Stimulated activated naive CD4-positive, alpha-beta T cell (primary cell): ENCODE measurements around the gene HIGD2A.

Experiments used
- DNase-seq, 6 experiments: peaks; one replicate each; lab custom pipeline; 2025; lab: John Stamatoyannopoulos, UW

HIGD2A gene, protein sequence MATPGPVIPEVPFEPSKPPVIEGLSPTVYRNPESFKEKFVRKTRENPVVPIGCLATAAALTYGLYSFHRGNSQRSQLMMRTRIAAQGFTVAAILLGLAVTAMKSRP

DNA sequence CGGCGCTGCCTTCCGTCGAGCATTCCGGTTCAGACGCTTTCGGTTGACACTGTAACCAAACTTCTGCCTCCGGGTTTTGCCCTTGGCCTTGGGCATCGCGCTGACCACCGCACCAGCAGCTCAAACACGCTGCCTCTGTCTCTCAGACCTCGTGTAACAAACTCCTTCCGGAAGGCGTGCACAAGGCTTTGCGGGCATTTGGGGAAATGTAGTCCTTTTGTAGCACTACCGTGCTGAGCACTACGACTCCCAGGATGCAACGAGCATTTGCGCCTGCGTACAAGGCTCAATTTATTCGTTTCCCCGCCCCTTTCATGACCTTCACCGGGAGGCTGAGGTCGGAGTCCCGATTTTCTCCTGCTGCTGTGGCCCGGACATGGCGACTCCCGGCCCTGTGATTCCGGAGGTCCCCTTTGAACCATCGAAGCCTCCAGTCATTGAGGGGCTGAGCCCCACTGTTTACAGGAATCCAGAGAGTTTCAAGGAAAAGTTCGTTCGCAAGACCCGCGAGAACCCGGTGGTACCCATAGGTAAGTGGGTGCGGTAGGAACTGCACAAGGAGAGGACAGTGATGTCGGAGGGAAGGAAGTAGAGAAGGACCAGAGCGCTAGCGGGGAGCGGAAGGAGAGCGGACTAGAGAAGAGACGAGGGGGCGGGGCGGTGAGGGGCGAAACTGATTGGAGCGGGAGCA, at the start of gene HIGD2A, which contains the start of gene NOP16:
Gene HIGD2A (plus strand): TSS at position 308 of the 691 bp plus-strand sequence. CDS start 69 bp downstream, at position 377.
Gene NOP16 (minus strand): TSS at position 155 of the 691 bp plus-strand sequence. CDS start 59 bp downstream, at position 96.
- peak; percentile 95 to 100 (median 98) for DNase-seq

DNA sequence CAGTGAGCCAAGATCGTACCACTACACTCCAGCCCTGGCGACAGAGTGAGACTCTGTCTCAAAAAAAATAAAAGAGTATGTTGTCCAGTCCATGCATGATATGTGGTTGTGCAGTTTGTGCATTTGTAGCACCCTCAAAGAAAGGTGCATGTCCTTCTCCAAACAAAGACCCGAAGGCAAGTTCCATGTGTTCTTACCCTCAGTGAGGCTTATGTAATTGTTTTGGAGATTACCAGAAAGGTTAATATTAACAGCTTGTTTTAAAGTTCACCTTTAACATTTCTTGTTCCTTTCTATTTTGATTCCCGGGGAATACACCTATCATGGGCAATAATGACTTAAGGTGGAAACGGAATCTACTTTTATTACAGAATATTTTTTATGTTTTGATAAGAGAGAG, 49.2 kb upstream of the HIGD2A start:
- no peak for DNase-seq

DNA sequence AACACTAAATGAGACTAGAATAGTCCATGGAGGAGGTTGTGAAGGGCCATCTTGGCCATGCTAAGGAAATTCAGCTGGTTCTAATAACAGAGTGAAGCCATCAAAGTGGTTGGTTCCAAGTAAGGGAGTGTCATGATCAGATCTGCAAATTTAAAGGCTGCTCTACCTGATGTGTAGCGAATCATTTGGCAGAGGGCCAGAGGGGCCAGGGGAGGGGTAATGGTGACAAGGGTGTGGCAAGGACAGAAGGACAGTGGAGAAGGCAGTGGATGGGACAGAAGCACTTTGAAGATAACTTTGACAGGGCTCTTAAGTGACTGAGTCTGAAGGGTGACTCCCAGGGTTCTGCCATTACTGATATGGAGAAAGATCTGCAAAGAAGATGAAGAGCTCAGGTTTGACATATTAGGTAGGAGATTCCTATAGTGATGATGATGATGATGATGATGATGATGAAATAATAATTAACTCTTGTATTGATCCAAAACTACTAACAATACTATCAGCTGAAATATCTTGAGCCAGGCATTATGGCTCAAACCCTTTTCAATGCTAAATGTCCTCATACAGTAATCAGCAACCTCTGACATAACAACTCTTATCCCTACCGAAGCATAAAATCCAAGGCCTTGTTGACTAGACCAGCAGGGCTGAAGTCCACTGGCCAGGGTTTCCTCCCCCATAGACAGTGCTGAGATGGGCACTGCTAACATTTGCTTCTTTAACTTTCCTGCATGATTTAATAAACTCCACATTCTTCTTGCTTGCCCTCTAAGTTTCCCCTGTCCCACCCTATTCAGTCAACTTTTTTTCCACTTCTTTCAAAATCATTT, 47.0 kb upstream of the HIGD2A start:
- no peak for DNase-seq

DNA sequence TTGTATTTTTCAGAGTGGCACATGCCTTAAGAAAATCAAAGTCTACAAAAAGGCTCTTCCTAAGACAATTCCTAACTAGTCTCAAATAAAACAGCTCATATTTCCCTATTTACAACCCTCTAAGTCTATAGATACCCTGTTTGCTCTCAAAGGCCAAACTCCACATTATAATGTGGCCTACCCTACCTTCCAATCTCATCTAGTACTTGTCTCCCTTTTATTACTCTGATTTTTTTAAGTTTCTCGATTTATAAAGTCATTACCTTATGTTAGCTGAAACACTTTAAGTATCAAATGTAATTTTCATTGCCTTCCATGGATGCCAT, 46.4 kb upstream of the HIGD2A start:
- no peak for DNase-seq

DNA sequence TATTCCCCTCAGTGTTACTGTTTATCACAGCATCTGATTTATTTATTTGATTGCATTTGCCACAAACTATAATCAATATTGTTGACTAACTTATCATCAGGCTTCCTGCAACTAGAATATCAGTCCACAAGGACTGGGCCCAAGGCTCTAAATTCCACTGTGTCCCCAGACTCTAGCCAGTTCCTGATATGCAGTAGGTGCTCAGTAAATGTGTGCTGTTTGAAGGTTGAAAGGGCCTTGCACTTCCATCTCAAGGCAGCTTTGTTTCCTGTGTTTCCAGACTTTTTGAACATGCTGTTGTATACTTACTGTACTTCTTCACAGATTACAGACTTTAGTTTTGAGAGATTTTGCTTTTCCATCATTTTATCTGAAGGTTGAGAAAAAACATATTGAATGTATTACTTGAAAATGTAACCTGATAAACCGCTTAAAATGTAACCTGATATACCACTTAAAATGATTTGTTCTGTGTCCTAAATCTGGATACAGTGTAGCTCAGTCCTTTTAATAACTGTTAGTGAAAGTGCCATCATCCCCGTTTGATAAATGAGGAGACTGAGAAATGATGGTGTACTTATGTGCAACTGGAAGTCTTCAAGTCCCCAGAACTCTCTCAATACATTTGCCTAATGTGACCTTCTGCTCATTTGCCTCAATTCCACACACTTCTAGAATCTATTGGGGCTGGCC, 45.6 kb upstream of the HIGD2A start:
- no peak for DNase-seq

DNA sequence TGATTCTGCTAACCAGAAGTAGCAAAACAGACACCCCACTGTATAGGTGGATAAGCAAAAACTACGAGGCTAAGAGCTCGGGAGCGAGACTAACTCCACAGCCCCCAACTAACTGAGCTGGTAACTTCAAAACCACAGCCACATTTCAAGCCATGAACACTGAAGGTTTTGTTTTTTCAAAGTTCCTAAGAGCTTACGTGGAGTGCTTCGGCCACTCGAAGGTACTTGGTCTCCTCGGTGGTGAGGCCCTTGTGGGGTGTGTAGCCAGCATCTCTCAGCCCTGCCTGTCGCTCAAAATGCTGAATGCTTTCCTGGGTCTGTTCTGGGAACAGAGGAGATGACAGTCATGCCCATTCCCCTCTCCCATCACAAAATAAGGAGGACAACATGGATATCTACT, 38.1 kb upstream of the HIGD2A start:
- DNase-seq: no peak

DNA sequence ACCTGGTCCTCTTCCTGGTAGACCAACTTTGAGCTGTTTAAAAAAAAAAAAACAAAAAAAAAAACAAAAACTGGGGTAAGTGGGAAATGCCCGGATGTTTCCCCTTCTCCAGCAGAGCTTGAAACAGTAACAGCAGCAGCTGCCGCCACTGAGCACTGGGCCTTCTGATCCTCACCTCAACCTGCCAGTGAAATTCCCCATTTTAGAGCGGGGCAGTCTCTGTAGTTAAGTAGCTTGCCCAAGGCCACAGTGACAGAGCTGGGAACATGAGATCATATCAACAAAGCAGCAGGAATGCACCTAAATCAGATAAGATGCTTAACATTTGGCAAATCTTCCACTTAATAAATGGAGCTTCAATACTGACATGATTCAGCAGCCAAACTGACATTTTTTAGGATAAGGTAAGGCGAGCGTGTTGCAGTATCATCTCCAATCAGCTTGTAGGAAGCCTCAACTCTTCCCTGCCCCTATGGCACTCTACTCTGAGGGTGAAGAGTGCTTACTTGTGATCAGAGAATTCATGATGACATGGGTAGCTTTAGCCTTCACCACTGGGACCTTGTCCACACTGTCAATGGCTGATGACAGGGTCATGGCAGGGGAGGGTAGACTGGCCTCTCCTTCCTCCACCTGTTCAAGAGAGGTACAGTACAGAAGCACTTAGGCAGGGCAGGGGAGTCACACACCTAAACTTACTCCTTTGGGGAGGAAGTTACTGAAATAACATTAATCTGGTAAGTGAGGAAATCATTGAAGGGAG, 36.3 kb upstream of the HIGD2A start:
- DNase-seq: no peak

DNA sequence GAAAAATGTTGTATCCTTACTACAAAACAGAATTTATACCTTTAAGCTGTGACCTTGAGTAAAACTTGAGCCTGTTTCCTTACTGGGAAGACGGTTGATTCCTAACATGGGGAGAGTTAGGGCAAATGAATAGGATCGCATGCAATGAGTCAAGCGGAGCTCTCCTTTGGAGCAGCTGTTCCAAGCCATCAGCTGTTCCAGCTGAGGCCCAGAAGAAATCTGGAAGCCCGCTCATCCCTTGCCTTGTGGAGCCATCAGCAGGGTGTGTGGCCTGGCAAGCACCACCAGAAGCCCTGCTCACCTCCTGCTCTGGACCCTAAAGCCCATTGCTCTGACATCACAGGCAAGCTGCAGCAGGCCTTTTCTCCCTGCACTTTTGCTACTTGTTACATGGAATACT, 35.0 kb upstream of the HIGD2A start:
- DNase-seq: no peak

DNA sequence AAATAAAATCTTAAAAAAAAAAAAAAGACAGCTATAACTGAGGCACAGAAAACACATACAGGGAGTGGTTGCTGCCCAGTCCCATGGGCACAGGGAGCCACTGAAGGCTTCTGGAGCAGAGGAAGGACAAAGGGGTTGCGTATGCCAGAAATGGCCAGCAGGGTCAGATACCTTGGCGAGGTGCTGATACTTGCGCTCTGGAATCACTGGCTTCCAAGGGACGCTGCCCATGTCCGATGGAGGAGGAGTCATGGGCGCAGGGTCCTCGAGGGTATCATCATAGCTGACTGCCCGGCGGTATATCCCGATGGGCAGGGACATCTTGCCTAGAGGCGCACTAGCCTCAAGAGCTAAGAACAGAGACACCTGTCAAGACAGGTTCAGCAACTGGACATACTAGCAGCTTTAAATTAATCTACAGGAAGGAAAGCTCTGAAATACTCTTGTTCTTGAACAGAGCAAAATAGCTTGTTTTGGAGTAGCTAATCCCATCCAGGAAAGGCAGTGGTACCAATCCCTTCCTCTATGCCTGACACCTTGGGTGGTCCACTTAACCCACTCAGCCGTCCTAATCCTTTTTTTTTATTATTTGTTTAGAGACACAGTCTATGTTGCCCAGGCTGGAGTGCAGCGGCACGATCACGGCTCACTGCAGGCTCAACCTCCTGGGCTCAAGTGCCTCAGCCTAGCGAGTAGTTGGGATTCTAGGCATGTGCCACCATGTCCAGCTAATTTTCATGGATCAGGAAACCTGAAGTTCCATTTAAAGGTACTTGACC, 33.0 kb upstream of the HIGD2A start:
- no peak for DNase-seq

DNA sequence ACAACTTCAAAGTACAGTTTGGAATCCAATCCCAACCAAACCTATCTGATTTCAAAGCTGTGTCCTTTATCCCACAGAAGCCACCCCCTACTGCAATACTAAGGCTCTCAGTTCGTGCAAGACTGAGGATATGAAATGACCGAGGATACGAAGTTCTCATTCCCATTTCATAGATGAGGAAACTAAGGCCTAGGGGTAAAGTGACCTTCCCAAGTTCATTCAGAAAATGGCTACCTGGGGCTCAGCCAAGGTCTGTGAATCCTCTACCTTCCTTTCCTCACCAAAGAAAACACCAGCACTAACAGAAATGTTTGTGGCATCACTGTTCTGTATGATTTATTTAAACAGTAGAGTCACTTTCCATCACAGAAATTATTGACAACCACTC, 32.4 kb upstream of the HIGD2A start:
- DNase-seq: no peak

DNA sequence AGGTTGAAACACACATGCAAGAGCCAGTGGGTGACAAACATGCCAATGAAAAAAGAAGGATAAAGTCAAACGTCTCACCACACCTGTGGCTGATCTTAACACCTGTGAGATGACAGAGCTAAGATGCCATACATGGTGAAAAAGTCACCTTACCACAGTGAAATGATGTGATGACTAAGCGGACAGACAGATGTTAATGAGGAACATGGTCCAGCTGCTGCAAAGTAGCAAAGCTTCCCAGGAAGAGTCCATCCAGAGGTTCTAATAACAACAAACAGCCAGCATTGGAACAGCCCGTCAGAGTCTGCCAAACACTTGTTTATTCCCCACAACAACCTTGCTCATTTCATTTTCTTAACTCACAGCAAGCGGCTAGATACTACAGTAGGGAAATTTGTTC, 28.9 kb upstream of the HIGD2A start:
- DNase-seq: no peak

DNA sequence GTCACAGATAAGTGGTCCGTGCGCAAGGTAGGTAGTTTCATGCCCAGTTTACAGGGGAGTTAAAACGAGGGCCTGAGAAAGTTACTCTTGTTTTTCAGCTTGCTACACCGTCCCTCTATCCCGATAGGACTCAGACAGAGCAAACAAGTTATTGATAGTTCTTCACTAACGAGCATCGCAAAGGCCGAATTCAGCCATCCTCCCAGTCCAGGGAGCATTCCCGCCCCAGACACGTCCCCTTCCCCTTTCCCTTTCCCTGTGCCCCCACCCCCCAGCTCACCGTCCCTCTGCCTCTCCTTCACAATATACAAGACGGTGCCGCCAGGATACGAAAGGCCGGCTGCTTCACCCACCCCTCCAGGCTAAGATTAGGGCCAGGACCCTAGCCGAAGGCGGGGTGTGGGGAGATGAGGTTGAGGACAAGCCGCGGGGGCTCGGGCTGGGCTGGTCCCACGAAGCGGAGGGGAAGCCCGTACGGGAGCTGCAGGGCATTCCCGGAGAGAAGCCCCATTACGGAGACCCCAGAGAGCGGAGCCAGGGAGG, 27.6 kb upstream of the HIGD2A start:
- DNase-seq: peak in 1 of 6 experiments; percentile 43

DNA sequence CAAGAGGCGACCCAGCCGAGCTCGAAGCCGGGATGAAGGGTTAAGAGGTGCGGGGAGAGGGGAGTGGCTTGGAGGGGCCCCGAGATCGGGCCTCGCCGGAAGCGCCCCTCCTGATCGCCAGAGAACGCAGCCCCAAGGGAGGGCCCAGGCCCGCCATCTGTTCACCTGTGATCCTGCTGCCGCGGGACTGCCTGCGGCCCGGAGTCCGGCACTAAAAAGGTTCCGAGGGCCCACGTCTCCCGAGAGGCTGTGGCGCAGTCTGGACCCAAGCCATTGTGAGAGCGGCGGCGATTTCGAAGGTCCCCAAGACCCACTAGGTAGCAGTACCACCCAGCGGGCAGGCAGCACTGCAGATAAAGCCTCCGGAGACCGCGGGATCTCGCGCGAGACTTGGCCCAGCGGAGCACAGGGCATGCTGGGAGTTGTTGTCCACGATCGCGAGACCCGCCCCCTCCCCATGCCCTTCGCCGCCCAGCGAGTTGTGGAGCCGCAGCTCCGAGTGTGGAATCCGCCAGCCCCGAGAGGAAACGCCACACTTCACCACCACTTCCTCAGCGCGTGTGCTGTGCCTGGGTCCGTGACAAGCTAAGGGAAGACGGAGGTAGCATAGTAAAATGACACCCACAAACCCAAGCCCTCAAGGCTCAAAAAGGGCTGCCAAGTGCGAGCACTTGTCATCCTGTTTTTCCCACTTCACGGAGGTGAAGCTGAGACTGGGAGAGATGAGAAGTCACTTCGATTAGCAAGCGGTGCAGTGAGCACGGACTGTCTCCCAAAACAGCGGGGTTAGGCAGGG, 26.9 kb upstream of the HIGD2A start, which contains the start of gene KIAA1191:
Gene KIAA1191 (minus strand): TSS at position 328 of the 796 bp plus-strand sequence. CDS start 2,256 bp downstream, outside the sequence.
- peak; percentile 91 to 94 (median 92) for DNase-seq

DNA sequence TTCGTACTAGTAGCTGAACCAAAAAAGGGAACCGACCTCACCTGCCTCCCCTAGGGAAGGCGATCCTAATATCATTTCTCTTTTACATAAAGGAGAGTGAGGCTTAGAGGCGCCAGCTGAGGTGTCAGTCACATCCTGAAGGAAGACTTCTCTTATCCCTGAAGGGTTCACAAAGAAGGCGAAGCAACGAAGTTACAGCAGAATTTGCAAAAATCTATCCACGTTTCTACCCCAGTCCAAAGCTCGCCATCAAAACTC, 26.4 kb upstream of the HIGD2A start:
- no peak for DNase-seq

DNA sequence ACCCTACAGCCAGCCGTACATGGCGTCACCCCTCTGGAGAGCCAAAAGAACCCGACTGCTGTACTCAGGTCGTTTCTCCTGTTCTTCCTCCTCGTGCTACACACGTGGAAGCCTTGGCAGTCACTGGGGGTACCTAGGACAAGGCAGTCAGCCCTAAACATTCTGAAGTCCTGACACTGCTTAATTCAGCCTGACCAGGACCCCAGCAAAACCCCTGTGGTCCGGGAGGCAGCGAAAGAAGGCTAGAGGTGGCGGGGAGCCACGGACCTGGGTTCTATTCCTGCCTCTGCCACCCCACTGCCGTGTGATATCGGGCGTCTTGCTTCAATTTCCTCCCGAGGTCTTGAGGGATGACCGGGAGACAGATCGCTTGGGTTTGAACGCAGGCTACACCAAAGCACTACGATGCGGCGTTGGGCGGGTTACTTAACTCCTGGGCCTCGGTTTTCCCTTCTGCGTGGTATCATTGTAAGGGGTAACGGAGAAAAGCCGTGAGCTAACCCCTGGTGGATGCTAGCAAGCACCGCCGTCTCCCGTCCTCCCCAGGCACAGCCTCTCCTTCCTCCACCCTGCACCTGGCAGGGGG, 23.7 kb upstream of the HIGD2A start:
- peak in 1 of 6 experiments; percentile 33 for DNase-seq

DNA sequence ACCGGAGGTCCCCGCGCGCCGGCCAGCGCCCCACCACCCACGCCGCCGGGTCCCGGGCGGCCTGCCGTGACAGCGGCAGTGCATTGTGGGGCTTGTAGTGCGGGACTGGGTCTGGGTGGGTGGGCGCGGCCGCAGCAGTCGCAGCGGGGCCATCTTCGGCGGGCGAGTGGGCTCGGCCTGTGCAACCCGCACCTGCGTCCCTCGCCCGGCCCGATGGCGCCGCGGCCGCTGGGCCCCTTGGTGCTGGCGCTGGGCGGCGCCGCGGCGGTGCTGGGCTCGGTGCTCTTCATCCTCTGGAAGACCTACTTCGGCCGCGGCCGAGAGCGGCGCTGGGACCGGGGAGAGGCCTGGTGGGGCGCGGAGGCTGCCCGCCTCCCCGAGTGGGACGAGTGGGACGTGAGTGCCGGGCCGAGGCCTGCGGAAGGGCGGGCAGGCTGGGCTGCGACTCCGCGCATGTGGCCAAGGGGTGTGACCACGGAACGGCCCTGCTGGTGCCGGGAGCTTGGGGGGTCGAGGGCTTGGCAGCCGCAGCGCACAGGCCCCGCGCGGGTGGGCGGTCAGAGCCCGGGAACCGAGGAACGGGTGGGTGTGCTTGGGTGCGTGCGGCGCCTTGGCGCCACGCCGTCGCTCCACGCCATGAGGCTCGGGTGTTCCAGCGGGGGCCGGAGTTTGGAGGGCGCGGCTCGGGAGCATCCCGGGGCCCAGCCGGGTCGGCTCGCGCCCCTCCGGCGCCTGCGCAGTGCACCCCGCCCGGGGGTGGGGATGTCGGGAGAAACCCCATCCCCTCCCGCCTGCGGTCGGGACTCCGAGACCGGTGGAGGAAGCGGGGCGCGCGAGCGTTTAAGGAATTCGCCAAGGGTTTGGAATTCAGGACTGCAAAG, 23.0 kb upstream of the HIGD2A start, which contains the start of gene ARL10:
Gene ARL10 (plus strand): TSS at position 137 of the 881 bp plus-strand sequence. CDS start 77 bp downstream, at position 214.
- DNase-seq: peak; percentile 17 to 58 (median 48)

DNA sequence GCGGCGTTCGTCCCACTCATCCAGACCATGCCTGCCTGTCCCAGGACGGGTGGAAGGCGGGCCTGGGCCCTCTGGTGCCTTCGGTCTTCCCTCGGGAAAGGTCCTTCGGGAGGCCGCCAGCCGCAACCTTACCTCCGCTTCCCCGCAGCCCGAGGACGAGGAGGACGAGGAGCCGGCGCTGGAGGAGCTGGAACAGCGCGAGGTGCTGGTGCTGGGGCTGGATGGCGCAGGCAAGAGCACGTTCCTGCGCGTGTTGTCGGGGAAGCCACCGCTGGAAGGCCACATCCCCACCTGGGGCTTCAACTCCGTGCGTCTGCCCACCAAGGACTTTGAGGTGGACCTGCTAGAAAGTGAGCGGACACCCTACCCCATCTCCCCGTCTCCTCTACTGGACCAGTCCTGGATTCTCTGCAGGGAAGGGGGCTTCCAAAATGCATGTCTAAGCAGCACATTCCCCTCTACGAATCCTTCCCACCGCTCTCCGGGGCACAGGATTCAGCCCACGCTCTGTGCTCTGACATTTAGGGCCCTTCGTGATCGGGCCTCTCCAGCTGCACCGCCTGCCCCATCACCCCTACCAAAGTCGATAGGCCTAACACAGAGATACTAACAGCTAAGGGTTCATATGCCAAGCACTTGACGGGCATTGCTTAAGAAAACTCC, 22.2 kb upstream of the HIGD2A start:
- DNase-seq: no peak

DNA sequence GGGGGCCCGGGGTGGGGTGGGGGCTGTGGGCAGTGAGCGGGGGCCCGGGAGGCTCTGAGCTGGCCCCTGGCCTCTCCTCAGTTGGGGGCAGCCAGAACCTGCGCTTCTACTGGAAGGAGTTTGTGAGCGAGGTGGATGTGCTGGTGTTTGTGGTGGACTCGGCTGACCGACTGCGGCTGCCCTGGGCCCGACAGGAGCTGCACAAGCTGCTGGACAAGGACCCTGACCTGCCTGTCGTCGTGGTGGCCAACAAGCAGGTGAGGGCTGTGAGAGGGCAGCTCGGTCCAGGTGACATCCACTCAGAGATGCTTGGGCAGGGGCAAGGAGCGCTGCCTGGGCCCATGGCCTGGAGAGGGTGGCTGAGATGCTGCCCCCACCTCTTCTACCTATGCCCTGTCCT, 19.8 kb upstream of the HIGD2A start:
- no peak for DNase-seq
